K562 (cell line): ENCODE data around the gene SLC3A2. TPM values are rescaled to one million over a fixed set of nuclear protein-coding genes. Genes with fewer than 3 reads are reported as not detected.

Experiments used
- ARNT ChIP-seq, 2 experiments: fragments of 450-650 bp; IDR thresholded peaks; 2 replicates each; pipeline ENCODE4 v1.6.1; 2016; ENCODE audit warnings: mild to moderate bottlenecking in 1 of 2
- BRD9 ChIP-seq: fragments of 450-650 bp; IDR thresholded peaks from 2 replicates; pipeline ENCODE4 v1.6.1; 2018; ENCODE audit warnings: low read depth; ENCODE audit not compliant: partially characterized antibody
- CHD1 ChIP-seq: fragments of 200-600 bp; sonication (generic); IDR thresholded peaks from one replicate; pipeline ENCODE4 v1.6.1; 2012; ENCODE audit warnings: mild to moderate bottlenecking, moderate library complexity, low read length, inconsistent platforms
- ERF ChIP-seq: fragments of 450-650 bp; formaldehyde crosslinking; IDR thresholded peaks from 2 replicates; pipeline ENCODE4 v1.4.0; 2020; ENCODE audit warnings: mild to moderate bottlenecking, mixed read lengths
- FOS ChIP-seq: IDR thresholded peaks from 3 replicates; pipeline ENCODE4 v1.6.1; 2011; ENCODE audit not compliant: insufficient read length; ENCODE audit errors: extremely low read depth
- FOXJ3 ChIP-seq: sonication (generic); formaldehyde crosslinking; IDR thresholded peaks from 2 replicates; pipeline ENCODE4 v1.4.0; 2020; ENCODE audit warnings: mild to moderate bottlenecking, missing genetic modification reagents
- JUN ChIP-seq, 2 experiments: sonication (generic) in 1 of 2; formaldehyde crosslinking in 1 of 2; IDR thresholded peaks; 2 replicates each; pipeline versions ENCODE4 v1.6.1 to v1.8.0; 2012 to 2022; ENCODE audit warnings: borderline replicate concordance in 2 of 2, mild to moderate bottlenecking in 2 of 2, improper control_type of control experiment in 1 of 2, low read depth in 1 of 2, low read length in 1 of 2, missing genetic modification reagents in 1 of 2
- PYGO2 ChIP-seq: fragments of 450-650 bp; IDR thresholded peaks from 2 replicates; pipeline ENCODE4 v1.6.1; 2016; ENCODE audit warnings: mild to moderate bottlenecking, missing genetic modification characterization, moderate library complexity, missing compliant biosample characterization
- YY1 ChIP-seq, 3 experiments: IDR thresholded peaks; 2 replicates each; pipeline ENCODE4 v1.6.1; 2011; ENCODE audit warnings: low read length in 2 of 3, mild to moderate bottlenecking in 2 of 3, moderate library complexity in 2 of 3, borderline replicate concordance in 1 of 3, control low read depth in 1 of 3, low read depth in 1 of 3; ENCODE audit not compliant: insufficient read depth in 3 of 3, insufficient replicate concordance in 2 of 3, control insufficient read depth in 1 of 3, insufficient read length in 1 of 3; ENCODE audit errors: extremely low read depth in 1 of 3
- ZNF511 ChIP-seq: sonication (generic); formaldehyde crosslinking; IDR thresholded peaks from 2 replicates; pipeline ENCODE4 v1.8.0; 2022; ENCODE audit warnings: mild to moderate bottlenecking, missing genetic modification reagents
- ZNF644 ChIP-seq: fragments of 200-800 bp; sonication (Bioruptor generic); IDR thresholded peaks from 2 replicates; pipeline ENCODE4 v1.6.1; 2016; ENCODE audit warnings: low read depth, missing genetic modification characterization, missing compliant biosample characterization
- ZZZ3 ChIP-seq: fragments of 450-650 bp; IDR thresholded peaks from 2 replicates; pipeline ENCODE4 v1.6.1; 2016; ENCODE audit warnings: antibody characterized with exemption, mild to moderate bottlenecking, moderate library complexity
- polyA plus RNA-seq, 8 experiments: library from polyadenylated mRNA; depleted of rRNA in 4 of 8; stranded (reverse) in 5 of 8; unstranded in 3 of 8; fragments of >200 nt; fragmentation: Nextera tagmentation in 2 of 8; fragmentation: Illumina TruSeq in 1 of 8; extraction: Ambion mirVana in 2 of 8; extraction: Trizol in 1 of 8; gene quantifications; 2 replicates each; pipeline versions ENCODE4 v1.2.1 to v1.2.3, GENCODE V29; 2011 to 2014; ENCODE audit warnings: inconsistent platforms in 1 of 8, missing spikeins in 1 of 8
- total RNA-seq, 7 experiments: library from RNA; depleted of rRNA in 6 of 7; stranded (reverse); fragments of >200 nt in 6 of 7; fragmentation: Illumina TruSeq in 2 of 7; extraction: Trizol in 2 of 7; gene quantifications; 2 replicates each; pipeline versions ENCODE4 v1.2.1 to v1.2.3, GENCODE V29; 2011 to 2021; ENCODE audit warnings: low replicate concordance in 1 of 7
- TF ChIP-seq, protein P1 (sequence below), 2 experiments: fragments of 250-450 bp in 1 of 2; fragments of 450-650 bp in 1 of 2; sonication (Bioruptor Pico) in 1 of 2; IDR thresholded peaks; 2 replicates each; pipeline versions ENCODE4 v1.6.1 to v1.8.0; 2016 to 2021; ENCODE audit warnings: mild to moderate bottlenecking in 2 of 2, moderate library complexity in 2 of 2, missing compliant biosample characterization in 1 of 2, missing genetic modification characterization in 1 of 2
- TF ChIP-seq, protein P2 (sequence below): sonication (generic); IDR thresholded peaks from 2 replicates; pipeline ENCODE4 v1.6.1; 2016
- TF ChIP-seq, protein P3 (sequence below): fragments of 450-650 bp; formaldehyde crosslinking; IDR thresholded peaks from 2 replicates; pipeline ENCODE4 v1.4.0; 2022; ENCODE audit warnings: mild to moderate bottlenecking, moderate library complexity
- TF ChIP-seq, protein P4 (sequence below): fragments of 200-800 bp; sonication (Bioruptor generic); IDR thresholded peaks from 2 replicates; pipeline ENCODE4 v1.6.1; 2017; ENCODE audit warnings: missing genetic modification characterization, missing compliant biosample characterization
- TF ChIP-seq, protein P5 (sequence below): fragments of 450-650 bp; IDR thresholded peaks from 2 replicates; pipeline ENCODE4 v1.6.1; 2017; ENCODE audit warnings: antibody characterized with exemption, mild to moderate bottlenecking

SLC3A2 gene
- total and polyA plus RNA-seq, 9 of the 15 experiments (the other 6 are each of a cell fraction or from before 2014, with no cell fraction given): 20.0 to 296 (median 214) TPM

GRCh38 chr11:62856333-62856895, 24.3 kb upstream of the SLC3A2 start (continued):
- TF ChIP-seq FOS (no peak), YY1 (IDR thresholded peaks at IDR 0.05; ENCODE audit: borderline replicate concordance in 1 of 3, control insufficient read depth in 1 of 3, extremely low read depth in 1 of 3, insufficient read depth in 3 of 3, insufficient read length in 1 of 3, insufficient replicate concordance in 2 of 3, low read depth in 1 of 3, low read length in 2 of 3) (peak in 1 of 3 experiments; percentile 24), ZNF644 (no peak), PYGO2 (tag) (no peak), ERF (CRISPR knock-in tag) (no peak), ARNT (IDR thresholded peaks at IDR 0.05) (no peak), BRD9 (no peak), FOXJ3 (no peak), JUN (IDR thresholded peaks at IDR 0.05; ENCODE audit: borderline replicate concordance, low read depth, low read length) (no peak), JUN (CRISPR knock-in tag; IDR thresholded peaks at IDR 0.05; ENCODE audit: borderline replicate concordance) (peak; percentile 35; the same call in 1 of the 2 replicates), ZNF511 (peak; percentile 2), ZZZ3 (no peak), CHD1 (peak; percentile 68)
- TF ChIP-seq, protein P1, sequence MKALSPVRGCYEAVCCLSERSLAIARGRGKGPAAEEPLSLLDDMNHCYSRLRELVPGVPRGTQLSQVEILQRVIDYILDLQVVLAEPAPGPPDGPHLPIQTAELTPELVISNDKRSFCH (CRISPR knock-in tag; IDR thresholded peaks at IDR 0.05): no peak
- TF ChIP-seq, protein P1 (tag; IDR thresholded peaks at IDR 0.05): 0 out of 2 replicates have a peak, but pooled peaks have one; percentile 12
- TF ChIP-seq, protein P2, sequence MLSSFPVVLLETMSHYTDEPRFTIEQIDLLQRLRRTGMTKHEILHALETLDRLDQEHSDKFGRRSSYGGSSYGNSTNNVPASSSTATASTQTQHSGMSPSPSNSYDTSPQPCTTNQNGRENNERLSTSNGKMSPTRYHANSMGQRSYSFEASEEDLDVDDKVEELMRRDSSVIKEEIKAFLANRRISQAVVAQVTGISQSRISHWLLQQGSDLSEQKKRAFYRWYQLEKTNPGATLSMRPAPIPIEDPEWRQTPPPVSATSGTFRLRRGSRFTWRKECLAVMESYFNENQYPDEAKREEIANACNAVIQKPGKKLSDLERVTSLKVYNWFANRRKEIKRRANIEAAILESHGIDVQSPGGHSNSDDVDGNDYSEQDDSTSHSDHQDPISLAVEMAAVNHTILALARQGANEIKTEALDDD: no peak
- TF ChIP-seq, protein P3, sequence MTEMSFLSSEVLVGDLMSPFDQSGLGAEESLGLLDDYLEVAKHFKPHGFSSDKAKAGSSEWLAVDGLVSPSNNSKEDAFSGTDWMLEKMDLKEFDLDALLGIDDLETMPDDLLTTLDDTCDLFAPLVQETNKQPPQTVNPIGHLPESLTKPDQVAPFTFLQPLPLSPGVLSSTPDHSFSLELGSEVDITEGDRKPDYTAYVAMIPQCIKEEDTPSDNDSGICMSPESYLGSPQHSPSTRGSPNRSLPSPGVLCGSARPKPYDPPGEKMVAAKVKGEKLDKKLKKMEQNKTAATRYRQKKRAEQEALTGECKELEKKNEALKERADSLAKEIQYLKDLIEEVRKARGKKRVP: no peak
- TF ChIP-seq, protein P4, sequence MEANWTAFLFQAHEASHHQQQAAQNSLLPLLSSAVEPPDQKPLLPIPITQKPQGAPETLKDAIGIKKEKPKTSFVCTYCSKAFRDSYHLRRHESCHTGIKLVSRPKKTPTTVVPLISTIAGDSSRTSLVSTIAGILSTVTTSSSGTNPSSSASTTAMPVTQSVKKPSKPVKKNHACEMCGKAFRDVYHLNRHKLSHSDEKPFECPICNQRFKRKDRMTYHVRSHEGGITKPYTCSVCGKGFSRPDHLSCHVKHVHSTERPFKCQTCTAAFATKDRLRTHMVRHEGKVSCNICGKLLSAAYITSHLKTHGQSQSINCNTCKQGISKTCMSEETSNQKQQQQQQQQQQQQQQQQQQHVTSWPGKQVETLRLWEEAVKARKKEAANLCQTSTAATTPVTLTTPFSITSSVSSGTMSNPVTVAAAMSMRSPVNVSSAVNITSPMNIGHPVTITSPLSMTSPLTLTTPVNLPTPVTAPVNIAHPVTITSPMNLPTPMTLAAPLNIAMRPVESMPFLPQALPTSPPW (CRISPR knock-in tag): no peak
- TF ChIP-seq, protein P5, sequence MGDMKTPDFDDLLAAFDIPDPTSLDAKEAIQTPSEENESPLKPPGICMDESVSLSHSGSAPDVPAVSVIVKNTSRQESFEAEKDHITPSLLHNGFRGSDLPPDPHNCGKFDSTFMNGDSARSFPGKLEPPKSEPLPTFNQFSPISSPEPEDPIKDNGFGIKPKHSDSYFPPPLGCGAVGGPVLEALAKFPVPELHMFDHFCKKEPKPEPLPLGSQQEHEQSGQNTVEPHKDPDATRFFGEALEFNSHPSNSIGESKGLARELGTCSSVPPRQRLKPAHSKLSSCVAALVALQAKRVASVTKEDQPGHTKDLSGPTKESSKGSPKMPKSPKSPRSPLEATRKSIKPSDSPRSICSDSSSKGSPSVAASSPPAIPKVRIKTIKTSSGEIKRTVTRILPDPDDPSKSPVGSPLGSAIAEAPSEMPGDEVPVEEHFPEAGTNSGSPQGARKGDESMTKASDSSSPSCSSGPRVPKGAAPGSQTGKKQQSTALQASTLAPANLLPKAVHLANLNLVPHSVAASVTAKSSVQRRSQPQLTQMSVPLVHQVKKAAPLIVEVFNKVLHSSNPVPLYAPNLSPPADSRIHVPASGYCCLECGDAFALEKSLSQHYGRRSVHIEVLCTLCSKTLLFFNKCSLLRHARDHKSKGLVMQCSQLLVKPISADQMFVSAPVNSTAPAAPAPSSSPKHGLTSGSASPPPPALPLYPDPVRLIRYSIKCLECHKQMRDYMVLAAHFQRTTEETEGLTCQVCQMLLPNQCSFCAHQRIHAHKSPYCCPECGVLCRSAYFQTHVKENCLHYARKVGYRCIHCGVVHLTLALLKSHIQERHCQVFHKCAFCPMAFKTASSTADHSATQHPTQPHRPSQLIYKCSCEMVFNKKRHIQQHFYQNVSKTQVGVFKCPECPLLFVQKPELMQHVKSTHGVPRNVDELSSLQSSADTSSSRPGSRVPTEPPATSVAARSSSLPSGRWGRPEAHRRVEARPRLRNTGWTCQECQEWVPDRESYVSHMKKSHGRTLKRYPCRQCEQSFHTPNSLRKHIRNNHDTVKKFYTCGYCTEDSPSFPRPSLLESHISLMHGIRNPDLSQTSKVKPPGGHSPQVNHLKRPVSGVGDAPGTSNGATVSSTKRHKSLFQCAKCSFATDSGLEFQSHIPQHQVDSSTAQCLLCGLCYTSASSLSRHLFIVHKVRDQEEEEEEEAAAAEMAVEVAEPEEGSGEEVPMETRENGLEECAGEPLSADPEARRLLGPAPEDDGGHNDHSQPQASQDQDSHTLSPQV: 0 out of 2 replicates have a peak, but pooled peaks have one; percentile 6
